NCI-H2081 treated with DMSO at 0.1 percent for 48 hours (cell line): ENCODE data around the gene NSMCE1.
"Not testable (repeated sequence)": the region's sequence is repeated elsewhere in the genome, so short reads cannot be mapped to it uniquely, and the experiment has no call there.

Experiments
- DNase-seq: peaks from one replicate; lab custom pipeline; 2025; lab: John Stamatoyannopoulos, UW

NSMCE1 gene

GRCh38 chr16:27216297-27216885 lies 52.2 kb downstream of the NSMCE1 start:
- DNase-seq = no peak

- no peak for DNase-seq
Measured at GRCh38 chr16:27215660-27216059, 52.9 kb downstream of the NSMCE1 start.

- no peak for DNase-seq
Measured at GRCh38 chr16:27214084-27214961, 54.2 kb downstream of the NSMCE1 start.

DNA sequence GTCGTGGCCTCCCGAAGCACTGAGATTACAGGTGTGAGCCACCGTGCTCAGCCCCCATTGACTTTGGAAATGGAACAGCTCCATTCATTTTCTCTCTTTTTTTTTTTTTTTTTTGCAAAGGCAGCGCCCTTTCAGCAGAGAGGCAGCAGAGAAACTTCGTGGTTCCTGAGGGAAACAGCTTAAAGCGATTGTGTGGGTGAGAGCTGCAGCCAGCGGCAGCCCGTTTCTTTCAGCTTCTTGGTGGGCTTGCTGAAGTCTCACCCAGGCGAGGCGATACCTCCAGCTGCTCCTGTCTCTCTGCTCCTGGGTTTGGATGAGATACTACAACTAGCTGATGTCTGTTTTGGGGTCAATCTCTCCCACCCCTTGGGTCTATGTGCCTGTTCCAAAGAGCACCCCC lies 57.5 kb downstream of the NSMCE1 start:
- no peak for DNase-seq

GRCh38 chr16:27210174-27210573 lies 58.4 kb downstream of the NSMCE1 start:
- no peak for DNase-seq

- no peak for DNase-seq
Measured at GRCh38 chr16:27209591-27209990, 59.0 kb downstream of the NSMCE1 start.

DNA sequence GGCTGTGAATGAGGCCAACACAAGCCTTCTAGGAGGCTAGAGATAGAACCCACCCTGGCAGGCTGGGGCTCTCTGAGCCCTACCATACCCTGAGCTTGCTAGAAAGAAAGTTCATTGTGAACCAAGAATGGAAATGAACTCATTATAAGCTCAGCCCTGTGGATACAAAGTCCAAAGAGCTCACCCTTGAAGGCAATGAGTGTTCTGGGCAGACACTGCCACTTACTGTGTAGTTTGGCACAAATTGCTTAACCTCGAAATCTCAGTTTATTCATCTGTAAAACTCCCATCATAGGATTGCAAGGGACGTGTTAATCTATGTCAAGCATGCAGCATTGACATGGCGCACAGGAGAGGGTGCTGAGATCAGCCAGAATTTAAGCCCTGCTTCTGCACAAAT lies 59.8 kb downstream of the NSMCE1 start:
- DNase-seq = no peak

DNA sequence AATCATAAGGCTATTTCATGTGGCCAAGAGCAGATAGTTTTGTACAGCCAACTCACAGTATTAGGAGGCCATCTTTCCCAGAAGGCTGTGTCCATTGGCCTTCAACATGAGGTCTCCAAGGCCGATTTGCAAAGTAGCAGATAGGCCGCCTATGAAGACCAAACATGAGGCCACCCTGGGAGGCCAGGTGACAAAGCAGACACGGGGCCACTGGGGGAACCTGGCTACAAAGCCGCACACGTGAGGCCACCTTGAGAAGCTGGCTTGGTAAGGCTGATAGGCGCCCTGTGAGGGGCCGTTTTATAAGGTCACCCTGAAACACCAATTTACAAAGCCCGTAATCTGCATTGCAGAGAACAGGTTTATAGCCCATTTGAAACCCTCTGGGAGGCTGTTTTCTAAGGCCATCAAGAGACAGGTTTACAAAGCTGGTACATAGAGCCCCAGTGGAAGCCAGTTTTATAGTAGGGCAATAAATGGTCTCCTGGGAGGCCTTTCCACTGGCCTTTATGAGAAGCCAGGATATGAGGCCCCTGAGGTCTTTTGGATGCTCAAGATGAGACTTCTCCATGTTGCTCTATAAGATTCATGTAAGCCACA lies 60.4 kb downstream of the NSMCE1 start:
- DNase-seq = no peak

DNA sequence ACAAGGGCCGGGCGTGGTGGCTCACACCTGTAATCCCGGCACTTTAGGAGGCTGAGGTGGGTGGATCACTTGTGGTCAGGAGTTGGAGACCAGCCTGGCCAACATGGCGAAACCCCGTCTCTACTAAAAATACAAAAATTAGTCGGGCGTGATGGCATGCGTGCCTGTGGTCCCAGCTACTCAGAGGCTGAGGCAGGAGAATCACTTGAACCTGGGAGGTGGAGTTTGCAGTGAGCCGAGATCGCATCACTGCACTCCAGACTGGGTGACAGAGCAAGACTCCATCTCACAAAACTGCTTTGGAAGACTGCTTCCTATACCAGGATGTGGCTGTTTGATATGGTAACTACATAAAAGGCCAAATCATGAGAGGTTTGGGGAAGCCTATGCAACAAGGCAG lies 61.5 kb downstream of the NSMCE1 start:
- not testable (repeated sequence) for DNase-seq

DNA sequence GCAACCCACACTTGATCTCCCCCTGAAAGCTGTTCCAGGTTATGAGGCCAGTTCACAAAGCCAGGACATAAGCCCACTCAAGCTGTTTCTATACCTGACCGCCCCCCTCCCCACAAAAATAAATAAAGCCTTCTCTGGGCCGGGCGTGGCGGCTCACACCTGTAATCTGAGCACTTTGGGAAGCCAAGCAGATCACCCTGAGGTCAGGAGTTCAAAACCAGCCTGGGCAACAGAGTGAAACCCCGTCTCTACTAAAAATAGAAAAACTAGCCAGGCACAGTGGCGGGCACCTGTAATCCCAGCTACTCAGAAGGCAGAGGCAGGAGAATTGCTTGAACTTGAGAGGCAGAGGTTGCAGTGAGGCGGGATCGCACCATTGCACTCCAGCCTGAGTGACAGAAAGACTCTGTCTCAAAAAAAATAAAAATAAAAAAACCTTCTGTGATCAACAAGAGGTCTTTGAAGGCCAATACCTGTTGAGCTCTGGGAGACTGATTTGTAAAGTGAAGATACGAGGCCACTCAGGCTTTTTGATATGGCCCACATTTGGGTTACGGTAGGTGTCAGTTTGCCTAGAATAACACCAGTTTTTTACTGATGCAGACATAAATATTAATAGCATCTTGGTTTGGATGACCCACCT lies 63.0 kb downstream of the NSMCE1 start:
- DNase-seq = no peak

DNA sequence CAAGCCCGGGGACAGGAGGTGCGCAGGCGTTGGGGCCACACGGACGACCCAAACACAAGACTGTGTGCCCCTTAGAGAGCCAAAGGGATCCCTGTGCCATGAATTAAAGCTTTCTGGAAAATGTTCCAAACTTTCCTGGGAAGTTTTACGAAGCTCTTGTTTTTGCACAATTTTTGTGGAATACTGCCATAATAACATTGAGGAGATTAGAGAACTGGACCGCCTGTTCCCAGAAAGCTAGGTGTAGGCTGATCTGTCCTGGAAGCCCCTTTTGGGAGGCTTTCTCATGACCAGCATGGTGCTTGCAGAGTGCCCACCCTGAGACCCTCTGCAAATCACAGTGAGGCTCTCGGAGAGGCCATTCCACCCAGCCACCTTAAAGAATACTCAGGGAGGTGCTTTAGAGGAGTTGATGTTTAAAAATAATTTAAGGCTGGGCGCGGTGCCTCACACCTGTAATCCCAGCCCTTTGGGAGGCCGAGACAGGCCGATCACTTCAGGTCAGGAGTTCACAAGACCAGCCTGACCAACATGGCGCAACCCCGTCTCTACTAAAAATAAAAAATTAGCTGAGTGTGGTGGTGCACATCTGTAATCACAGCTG lies 64.2 kb downstream of the NSMCE1 start:
- DNase-seq = no peak

- peak; percentile 93 for DNase-seq
Measured at GRCh38 chr16:27203507-27204311, 64.9 kb downstream of the NSMCE1 start, which contains the start of gene KDM8. KDM8 (plus strand) TSS chr16:27203526; CDS start chr16:27210124, 6,598 bp downstream.

DNA sequence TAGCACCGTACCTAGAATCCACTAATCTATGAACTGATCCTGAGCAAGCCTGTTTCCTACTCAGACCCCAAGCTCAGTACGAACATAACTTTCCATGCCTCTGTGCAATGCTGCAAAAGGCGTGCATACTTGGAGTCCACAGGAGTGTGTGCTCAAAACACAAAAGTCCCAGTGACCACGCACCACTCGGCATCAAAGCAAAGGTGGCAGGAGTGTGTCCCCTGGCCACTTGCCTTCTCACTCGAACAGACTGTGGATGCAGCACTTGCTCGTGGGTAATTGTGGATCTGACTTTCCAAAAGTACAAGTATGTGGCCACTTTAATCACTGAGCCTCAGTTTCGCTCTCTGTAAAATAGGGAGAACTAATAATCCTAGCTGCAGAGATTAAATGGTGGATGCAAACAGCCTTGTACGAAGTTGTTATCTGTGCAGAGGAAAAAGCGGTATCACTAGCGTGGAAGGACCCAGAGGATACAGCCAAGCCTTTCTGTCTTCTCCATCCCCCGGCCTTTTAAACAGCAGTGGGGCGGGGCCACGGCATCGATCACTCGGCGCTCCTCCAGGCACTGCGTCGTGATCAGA lies 65.6 kb downstream of the NSMCE1 start:
- no peak for DNase-seq

- DNase-seq = not testable (repeated sequence)
Measured at GRCh38 chr16:27200914-27201313, 67.7 kb downstream of the NSMCE1 start.

GRCh38 chr16:27199736-27200135 lies 68.8 kb downstream of the NSMCE1 start:
- DNase-seq = no peak

DNA sequence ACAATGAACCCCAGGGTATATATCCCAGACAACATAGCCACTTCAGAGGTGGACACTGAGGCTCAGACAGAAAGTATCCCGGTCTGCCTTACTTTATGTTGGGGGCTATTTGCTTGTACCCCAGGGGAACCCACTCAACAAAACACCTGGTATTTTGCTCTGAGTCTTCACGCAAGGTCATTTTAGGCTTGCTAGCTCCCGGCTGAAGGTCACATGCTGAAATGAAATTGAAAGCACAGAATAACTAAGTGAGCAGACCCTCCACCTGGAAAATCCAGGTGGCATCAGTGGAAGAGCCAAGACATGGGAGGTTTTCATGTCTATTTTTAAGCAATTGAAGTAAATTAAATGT lies 69.4 kb downstream of the NSMCE1 start:
- no peak for DNase-seq

- no peak for DNase-seq
Measured at GRCh38 chr16:27198451-27199234, 69.9 kb downstream of the NSMCE1 start.

DNA sequence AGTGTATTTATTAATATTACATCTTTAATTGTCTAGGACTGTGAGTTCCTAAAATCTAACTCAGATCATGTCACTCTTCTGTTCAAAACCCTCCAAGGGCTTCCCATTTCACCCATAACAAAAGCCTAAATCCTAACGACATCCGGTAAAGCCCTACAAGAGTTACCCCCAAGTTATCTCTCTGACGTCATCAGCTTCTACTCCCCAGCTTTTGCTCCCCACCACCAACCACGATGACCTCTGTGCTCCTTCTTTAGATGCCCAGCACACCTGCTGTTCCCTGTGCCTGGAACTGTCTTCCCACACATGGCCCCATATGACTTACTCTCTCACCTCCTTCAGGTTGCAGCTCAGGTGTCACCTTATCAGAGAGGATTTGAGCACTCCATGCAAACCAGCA lies 71.6 kb downstream of the NSMCE1 start:
- DNase-seq = no peak

GRCh38 chr16:27195941-27196595 lies 72.5 kb downstream of the NSMCE1 start:
- DNase-seq = no peak
